OCI-LY7 (cell line): ENCODE data around the gene UACA. TPM values are rescaled to one million over a fixed set of nuclear protein-coding genes. Genes with fewer than 3 reads are reported as not detected.
"Not testable (repeated sequence)": the region's sequence is repeated elsewhere in the genome, so short reads cannot be mapped to it uniquely, and the experiment has no call there.

Experiments used
- BruUV-seq: library from RNA; stranded (reverse); fragments of 400-500 nt; replicated peaks from 2 replicates; lab custom pipeline; 2021; lab: Mats Ljungman, UMichigan
- CTCF ChIA-PET: fragments of 300-600 bp; sonication (Branson Sonifier 250); formaldehyde crosslinking; loops from one replicate; lab custom pipeline; 2022; ENCODE audit warnings: antibody characterized with exemption; ENCODE audit not compliant: unreplicated experiment; lab: Charles Lee
- POLR2A ChIA-PET: fragments of 300-600 bp; sonication (Branson Sonifier 250); formaldehyde crosslinking; loops from one replicate; lab custom pipeline; 2022; ENCODE audit warnings: antibody characterized with exemption; lab: Charles Lee
- DNase-seq: peaks from one replicate; pipeline ENCODE4 v3.0.0-alpha.2; 2015; ENCODE audit warnings: low spot score
- H2AFZ ChIP-seq: fragments of 200-600 bp; sonication (generic), shearing (Covaris generic); 2 replicates; pipeline ENCODE4 v1.6.1; 2014; ENCODE audit warnings: mild to moderate bottlenecking, antibody characterized with exemption, low read length, moderate library complexity
- H3K27ac ChIP-seq: fragments of 200-600 bp; sonication (generic); 2 replicates; pipeline ENCODE4 v1.5.1; 2014; ENCODE audit warnings: mixed run types, low read depth, mild to moderate bottlenecking, moderate library complexity, low read length, inconsistent platforms; ENCODE audit not compliant: poor library complexity, severe bottlenecking
- H3K36me3 ChIP-seq: fragments of 200-600 bp; sonication (generic); 2 replicates; pipeline ENCODE4 v1.6.1; 2014; ENCODE audit warnings: mild to moderate bottlenecking, antibody characterized with exemption, low read length, moderate library complexity, mixed read lengths; ENCODE audit not compliant: insufficient read depth
- H3K4me1 ChIP-seq: fragments of 200-600 bp; sonication (generic); 2 replicates; pipeline ENCODE4 v1.5.1; 2014; ENCODE audit warnings: mild to moderate bottlenecking, low read length; ENCODE audit not compliant: insufficient read depth, poor library complexity, severe bottlenecking
- H3K4me2 ChIP-seq: fragments of 200-600 bp; sonication (generic); 2 replicates; pipeline ENCODE4 v1.6.1; 2014; ENCODE audit warnings: mild to moderate bottlenecking, low read length
- H3K4me3 ChIP-seq: fragments of 200-600 bp; sonication (generic); 2 replicates; pipeline ENCODE4 v1.5.1; 2014; ENCODE audit warnings: mild to moderate bottlenecking, low read depth, low read length; ENCODE audit not compliant: poor library complexity, severe bottlenecking
- H3K79me2 ChIP-seq: fragments of 200-600 bp; sonication (generic); 2 replicates; pipeline ENCODE4 v1.6.1; 2016; ENCODE audit warnings: low read depth, mild to moderate bottlenecking, low read length, moderate library complexity, mixed read lengths; ENCODE audit not compliant: insufficient read depth
- H3K9me2 ChIP-seq: fragments of 200-600 bp; sonication (generic); 2 replicates; pipeline ENCODE4 v1.6.1; 2016; ENCODE audit warnings: mild to moderate bottlenecking, low read length, mixed read lengths; ENCODE audit not compliant: insufficient read depth
- H3K9me3 ChIP-seq: fragments of 200-600 bp; sonication (generic); 2 replicates; pipeline ENCODE4 v1.6.1; 2014; ENCODE audit warnings: mild to moderate bottlenecking, mixed run types, low read length, mixed read lengths
- H4K20me1 ChIP-seq: fragments of 200-600 bp; sonication (generic); 2 replicates; pipeline ENCODE4 v1.6.1; 2014; ENCODE audit warnings: mild to moderate bottlenecking, antibody characterized with exemption, low read length, moderate library complexity, mixed read lengths; ENCODE audit not compliant: insufficient read depth
- CTCF ChIP-seq: fragments of 200-600 bp; sonication (generic); conservative IDR thresholded peaks from 2 replicates; pipeline ENCODE4 v1.5.1; 2014; ENCODE audit warnings: mild to moderate bottlenecking, antibody characterized with exemption, low read length, moderate library complexity, mixed read lengths
- EZH2phosphoT487 ChIP-seq: fragments of 200-600 bp; sonication (generic); IDR thresholded peaks from 2 replicates; pipeline ENCODE4 v1.6.1; 2018; ENCODE audit warnings: low read depth, borderline replicate concordance, mild to moderate bottlenecking, mixed run types, antibody characterized with exemption, low read length, moderate library complexity, mixed read lengths
- intact Hi-C: fragments of 100-400 bp; cut with micrococcal nuclease; formaldehyde crosslinking; loops from one replicate; pipeline ENCODE4 v1.10.0; 2022; ENCODE audit not compliant: unreplicated experiment
- total RNA-seq, 2 experiments: library from RNA; depleted of rRNA in 1 of 2; stranded (reverse); fragments of >200 nt in 1 of 2; shearing (Covaris generic) in 1 of 2; gene quantifications; 2 replicates each; pipeline ENCODE4 v1.2.3, GENCODE V29; 2014 to 2022

UACA gene
- total RNA-seq, 2 experiments from 2014 or later = not detected

GRCh38 chr15:70618929-70619328 lies 144.4 kb downstream of the UACA start:
- ChIA-PET CTCF (no interaction called here), POLR2A (interaction anchor here (0.8 kb wide), 2 partner anchors 20 to 130 kb away, joined by 3 read pairs; no protein-coding TSS in a partner anchor)
- Histone ChIP-seq H3K79me2 (no peaks in the 10 kb centered on the region), H3K4me2 (no peak overlapping the region), H3K9me2 (no peaks in the 10 kb centered on the region), H3K4me1 (no peaks in the 10 kb centered on the region), H2AFZ (no peak overlapping the region), H3K36me3 (no peaks in the 10 kb centered on the region), H4K20me1 (no peaks in the 10 kb centered on the region), H3K9me3 (no peaks in the 10 kb centered on the region), H3K4me3 (no peak overlapping the region), H3K27ac (no peak overlapping the region)
- BruUV-seq = no TSS peak
- no peak for DNase-seq
- intact Hi-C loops = no loop called here
- TF ChIP-seq EZH2phosphoT487 (no peak), CTCF (no peak)

- DNase-seq = no peak
- Histone ChIP-seq H3K27ac (no peak overlapping the region), H3K9me3 (no peaks in the 10 kb centered on the region), H3K36me3 (no peaks in the 10 kb centered on the region), H3K79me2 (no peaks in the 10 kb centered on the region), H3K4me2 (no peak overlapping the region), H4K20me1 (no peaks in the 10 kb centered on the region), H3K4me1 (no peaks in the 10 kb centered on the region), H3K4me3 (no peak overlapping the region), H2AFZ (no peak overlapping the region), H3K9me2 (no peaks in the 10 kb centered on the region)
- POLR2A ChIA-PET = interaction anchor here (0.8 kb wide), 1 partner anchor 131 kb away, joined by 3 read pairs; no protein-coding TSS in a partner anchor
- intact Hi-C loops = no loop called here
- TF ChIP-seq EZH2phosphoT487 = no peak
- no peak for TF ChIP-seq CTCF
- CTCF ChIA-PET = no interaction called here
- no TSS peak for BruUV-seq
Observed at GRCh38 chr15:70617911-70618287, 145.5 kb downstream of the UACA start.

GRCh38 chr15:70617076-70617910 lies 146.1 kb downstream of the UACA start:
- no peaks in the 10 kb centered on the region for H3K4me1 ChIP-seq
- intact Hi-C loops = no loop called here
- H3K9me3 ChIP-seq = no peaks in the 10 kb centered on the region
- no TSS peak for BruUV-seq
- ChIA-PET POLR2A (no interaction called here), CTCF (no interaction called here)
- H3K4me3 ChIP-seq = no peak overlapping the region
- DNase-seq = no peak
- no peaks in the 10 kb centered on the region for H3K9me2 ChIP-seq
- no peaks in the 10 kb centered on the region for H3K79me2 ChIP-seq
- no peaks in the 10 kb centered on the region for H3K36me3 ChIP-seq
- no peak overlapping the region for H3K27ac ChIP-seq
- H3K4me2 ChIP-seq = no peak overlapping the region
- H4K20me1 ChIP-seq = no peaks in the 10 kb centered on the region
- no peak overlapping the region for H2AFZ ChIP-seq
- TF ChIP-seq CTCF (no peak), EZH2phosphoT487 (no peak)

- intact Hi-C loops, H3K4me3 ChIP-seq, H3K9me2 ChIP-seq, H4K20me1 ChIP-seq, H3K4me1 ChIP-seq, BruUV-seq, H3K79me2 ChIP-seq, H3K36me3 ChIP-seq, H3K4me2 ChIP-seq, DNase-seq, POLR2A ChIA-PET, H3K27ac ChIP-seq, CTCF ChIA-PET, H3K9me3 ChIP-seq, H2AFZ ChIP-seq: not testable (repeated sequence)
Observed at GRCh38 chr15:70616311-70616756, 147.0 kb downstream of the UACA start.
